SIG-M5 (cell line): ENCODE results near the gene PARD3B.

Source experiments
- DNase-seq: peaks from one replicate; lab custom pipeline; 2025; lab: John Stamatoyannopoulos, UW

The PARD3B gene

GRCh38 chr2:205564346-205565141, 1019.3 kb downstream of the PARD3B start:
- no peak for DNase-seq

- no peak for DNase-seq
Observed at GRCh38 chr2:205565142-205565522, 1019.9 kb downstream of the PARD3B start.

- DNase-seq: no peak
Observed at GRCh38 chr2:205566606-205567168, 1021.4 kb downstream of the PARD3B start.

- no peak for DNase-seq
Observed at GRCh38 chr2:205568620-205569019, 1023.3 kb downstream of the PARD3B start.

GRCh38 chr2:205570648-205571047, 1025.4 kb downstream of the PARD3B start:
- no peak for DNase-seq

GRCh38 chr2:205571360-205571959, 1026.2 kb downstream of the PARD3B start:
- no peak for DNase-seq

GRCh38 chr2:205574001-205574400, 1028.7 kb downstream of the PARD3B start:
- no peak for DNase-seq

GRCh38 chr2:205579335-205579734, 1034.1 kb downstream of the PARD3B start:
- DNase-seq: no peak

- no peak for DNase-seq
Observed at GRCh38 chr2:205580212-205580987, 1035.1 kb downstream of the PARD3B start.

- DNase-seq: no peak
Observed at GRCh38 chr2:205582366-205582765, 1037.1 kb downstream of the PARD3B start.

- no peak for DNase-seq
Observed at GRCh38 chr2:205585449-205586383, 1040.4 kb downstream of the PARD3B start.

- DNase-seq: no peak
Observed at GRCh38 chr2:205586626-205587025, 1041.4 kb downstream of the PARD3B start.

GRCh38 chr2:205589479-205589878, 1044.2 kb downstream of the PARD3B start:
- no peak for DNase-seq

- no peak for DNase-seq
Observed at GRCh38 chr2:205590759-205591158, 1045.5 kb downstream of the PARD3B start.

GRCh38 chr2:205593891-205594290, 1048.6 kb downstream of the PARD3B start:
- DNase-seq: no peak

GRCh38 chr2:205596581-205596980, 1051.3 kb downstream of the PARD3B start:
- no peak for DNase-seq

- DNase-seq: no peak
Observed at GRCh38 chr2:205605638-205606304, 1060.5 kb downstream of the PARD3B start.

- no peak for DNase-seq
Observed at GRCh38 chr2:205607146-205607545, 1061.9 kb downstream of the PARD3B start.

GRCh38 chr2:205609113-205609512, 1063.8 kb downstream of the PARD3B start:
- no peak for DNase-seq

- DNase-seq: no peak
Observed at GRCh38 chr2:205610437-205610836, 1065.2 kb downstream of the PARD3B start.

GRCh38 chr2:205612636-205613035, 1067.4 kb downstream of the PARD3B start:
- no peak for DNase-seq
